ENCODE results near the gene CEACAM16.
"Not testable (repeated sequence)": the region's sequence is repeated elsewhere in the genome, so short reads cannot be mapped to it uniquely, and the experiment has no call there.

The CEACAM16 gene, protein sequence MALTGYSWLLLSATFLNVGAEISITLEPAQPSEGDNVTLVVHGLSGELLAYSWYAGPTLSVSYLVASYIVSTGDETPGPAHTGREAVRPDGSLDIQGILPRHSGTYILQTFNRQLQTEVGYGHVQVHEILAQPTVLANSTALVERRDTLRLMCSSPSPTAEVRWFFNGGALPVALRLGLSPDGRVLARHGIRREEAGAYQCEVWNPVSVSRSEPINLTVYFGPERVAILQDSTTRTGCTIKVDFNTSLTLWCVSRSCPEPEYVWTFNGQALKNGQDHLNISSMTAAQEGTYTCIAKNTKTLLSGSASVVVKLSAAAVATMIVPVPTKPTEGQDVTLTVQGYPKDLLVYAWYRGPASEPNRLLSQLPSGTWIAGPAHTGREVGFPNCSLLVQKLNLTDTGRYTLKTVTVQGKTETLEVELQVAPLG

GRCh38 chr19:44698492-44699201, at the start of gene CEACAM16:
TSS of gene CEACAM16 (plus strand) at chr19:44699151. CDS start at chr19:44701457, 2,306 bp downstream.
- no peak for DNase-seq (ENCODE audit: low read depth in 2 of 2)

DNA sequence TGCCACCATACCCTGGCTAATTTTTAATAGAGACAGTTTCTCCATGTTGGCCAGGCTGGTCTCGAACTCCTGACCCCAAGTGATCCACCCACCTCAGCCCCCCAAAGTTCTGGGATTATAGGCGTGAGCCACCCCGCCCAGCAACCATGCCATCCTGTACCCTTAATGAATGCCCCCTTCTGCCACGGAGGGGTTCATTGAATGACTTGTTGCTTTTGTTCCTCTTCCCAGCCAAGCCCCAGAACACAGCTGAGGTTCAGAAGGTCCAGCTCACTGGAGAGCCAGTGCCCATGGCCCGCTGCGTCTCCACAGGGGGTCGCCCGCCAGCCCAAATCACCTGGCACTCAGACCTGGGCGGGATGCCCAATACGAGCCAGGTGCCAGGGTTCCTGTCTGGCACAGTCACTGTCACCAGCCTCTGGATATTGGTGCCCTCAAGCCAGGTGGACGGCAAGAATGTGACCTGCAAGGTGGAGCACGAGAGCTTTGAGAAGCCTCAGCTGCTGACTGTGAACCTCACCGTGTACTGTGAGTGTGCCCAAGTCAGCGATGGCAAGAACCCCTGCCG, 49.3 kb upstream of the CEACAM16 start:
- no peak for DNase-seq (ENCODE audit: low read depth in 2 of 2)

DNA sequence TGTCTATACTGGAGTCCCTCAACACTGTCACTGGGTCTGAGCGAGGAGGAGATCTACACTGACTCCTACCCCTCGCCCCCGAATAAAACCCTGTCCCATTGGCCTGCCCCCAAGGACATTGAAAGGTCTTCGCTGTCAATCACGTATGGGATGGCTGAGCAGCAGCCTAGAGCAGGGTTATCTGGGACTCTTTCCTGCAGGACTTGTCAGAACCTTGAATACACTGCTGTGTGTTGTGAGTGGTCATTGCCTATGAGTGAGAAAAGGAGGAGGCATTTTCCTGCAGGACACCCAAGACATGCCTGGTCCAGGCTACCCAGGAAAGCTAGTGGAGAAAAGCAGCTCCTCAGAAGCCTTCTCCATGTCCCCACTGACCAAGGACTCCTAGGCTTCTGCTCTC, 45.6 kb upstream of the CEACAM16 start:
- DNase-seq (ENCODE audit: low read depth in 2 of 2), result no peak

GRCh38 chr19:44653977-44654774, 44.8 kb upstream of the CEACAM16 start:
- peak; percentile 63 for DNase-seq (ENCODE audit: low read depth in 2 of 2)

- peak; percentile 61 to 77 for DNase-seq (ENCODE audit: low read depth in 2 of 2)
Observed at GRCh38 chr19:44657211-44657921, 41.6 kb upstream of the CEACAM16 start.

DNA sequence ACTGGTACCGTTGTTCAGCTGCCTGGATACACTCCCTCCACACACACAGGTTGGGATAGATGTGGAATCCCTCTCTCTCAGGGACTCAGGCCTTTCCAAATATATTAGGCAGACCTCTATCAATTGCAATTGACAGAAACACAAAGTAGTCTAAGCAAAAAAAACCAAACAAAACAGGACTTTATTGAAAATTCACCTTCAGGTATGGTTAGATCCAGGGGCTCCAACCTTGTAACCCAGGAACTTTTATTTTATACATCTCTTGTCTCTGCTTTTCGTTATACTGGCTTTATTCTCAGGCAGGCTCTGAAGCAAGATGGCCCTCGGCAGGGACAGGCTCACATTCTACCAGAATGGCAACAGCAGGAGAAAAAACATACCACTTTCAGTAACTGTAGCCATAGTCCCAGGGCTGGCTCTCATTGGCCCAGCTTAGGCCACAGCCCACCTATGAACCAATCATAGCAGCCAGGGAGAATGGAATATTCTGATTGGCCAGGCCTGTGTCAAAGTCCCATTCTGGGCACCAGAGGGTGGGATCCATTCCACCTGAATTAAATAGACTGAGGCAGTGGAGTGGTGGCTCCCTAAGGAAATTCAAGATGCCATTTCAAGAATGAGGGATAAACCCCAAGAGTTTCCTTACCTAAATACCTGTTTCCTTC, 40.8 kb upstream of the CEACAM16 start:
- DNase-seq (ENCODE audit: low read depth in 2 of 2), result no peak

DNA sequence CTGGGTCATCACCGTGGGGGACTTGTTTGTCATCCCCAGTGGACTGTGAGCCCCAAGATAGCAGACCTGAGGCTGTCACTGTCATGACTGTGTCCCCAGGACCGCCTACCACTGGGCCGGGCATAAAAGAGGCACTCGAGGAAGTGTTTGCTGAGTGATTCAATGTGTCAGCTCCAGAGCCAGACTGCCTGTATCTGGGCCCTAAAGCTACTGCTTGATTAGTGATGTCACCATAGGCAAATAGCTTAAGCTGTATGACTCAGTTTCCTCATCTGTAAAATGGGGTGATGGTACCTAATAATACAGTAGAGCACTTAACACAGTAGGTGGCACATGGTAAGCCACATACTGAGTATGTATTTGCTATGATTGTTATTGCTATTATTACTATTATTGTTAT, 38.9 kb upstream of the CEACAM16 start:
- DNase-seq (ENCODE audit: low read depth in 2 of 2), result no peak

DNA sequence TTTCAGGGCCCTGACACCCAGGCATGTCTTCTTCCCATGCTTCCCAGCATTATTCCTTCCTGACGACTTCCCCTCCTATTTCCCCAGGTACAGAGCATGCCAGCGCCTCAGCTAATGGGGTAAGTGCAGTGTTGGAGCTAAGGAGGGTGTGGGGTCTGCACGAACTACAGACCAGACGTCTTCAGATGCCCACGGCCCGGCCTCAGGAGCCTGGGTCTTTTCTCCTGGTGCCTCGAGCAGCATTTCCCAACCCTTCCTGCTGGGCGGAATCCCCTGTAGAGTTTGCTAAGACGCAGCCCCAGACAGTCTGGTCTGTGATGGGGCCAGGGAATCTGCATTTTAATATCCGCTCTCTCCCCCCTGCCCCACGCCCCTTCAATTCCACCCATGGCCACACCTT, 37.7 kb upstream of the CEACAM16 start:
- no peak for DNase-seq (ENCODE audit: low read depth in 2 of 2)

DNA sequence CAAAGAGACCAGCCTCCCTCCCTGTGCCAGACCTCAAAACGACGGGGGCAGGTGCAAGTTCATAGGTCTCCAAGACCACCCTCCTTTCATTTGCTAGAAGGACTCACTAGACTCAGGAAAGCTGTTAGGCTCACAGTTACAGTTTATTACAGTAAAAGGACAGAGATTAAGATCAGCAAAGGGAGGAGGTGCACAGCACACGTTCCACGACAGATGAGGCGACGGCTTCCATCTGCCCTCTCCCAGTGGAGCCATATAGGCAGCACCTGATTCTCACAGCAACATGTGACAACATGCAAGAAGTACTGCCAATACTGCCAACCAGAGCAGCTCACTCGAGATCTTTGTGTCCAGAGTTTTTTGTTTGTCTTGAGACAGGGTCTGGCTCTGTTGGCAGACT, 37.0 kb upstream of the CEACAM16 start:
- no peak for DNase-seq (ENCODE audit: low read depth in 2 of 2)

DNA sequence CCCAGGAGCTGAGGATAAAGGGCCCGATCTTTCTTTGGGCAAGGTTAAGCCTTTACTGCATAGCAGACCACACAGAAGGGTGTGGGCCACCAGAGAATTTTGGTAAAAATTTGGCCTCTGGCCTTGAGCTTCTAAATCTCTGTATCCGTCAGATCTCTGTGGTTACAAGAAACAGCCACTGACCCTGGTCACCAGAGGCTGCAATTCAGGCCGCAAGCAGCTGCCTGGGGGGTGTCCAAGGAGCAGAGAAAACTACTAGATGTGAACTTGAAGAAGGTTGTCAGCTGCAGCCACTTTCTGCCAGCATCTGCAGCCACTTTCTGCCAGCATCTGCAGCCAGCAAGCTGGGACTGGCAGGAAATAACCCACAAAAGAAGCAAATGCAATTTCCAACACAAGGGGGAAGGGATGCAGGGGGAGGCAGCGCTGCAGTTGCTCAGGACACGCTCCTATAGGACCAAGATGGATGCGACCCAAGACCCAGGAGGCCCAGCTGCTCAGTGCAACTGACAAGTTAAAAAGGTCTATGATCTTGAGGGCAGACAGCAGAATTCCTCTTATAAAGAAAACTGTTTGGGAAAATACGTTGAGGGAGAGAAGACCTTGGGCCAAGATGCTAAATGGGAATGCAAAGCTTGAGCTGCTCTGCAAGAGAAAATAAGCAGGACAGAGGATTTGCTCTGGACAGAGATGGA, 36.1 kb upstream of the CEACAM16 start:
- no peak for DNase-seq (ENCODE audit: low read depth in 2 of 2)

- no peak for DNase-seq (ENCODE audit: low read depth in 2 of 2)
Observed at GRCh38 chr19:44663996-44664395, 35.0 kb upstream of the CEACAM16 start.

DNA sequence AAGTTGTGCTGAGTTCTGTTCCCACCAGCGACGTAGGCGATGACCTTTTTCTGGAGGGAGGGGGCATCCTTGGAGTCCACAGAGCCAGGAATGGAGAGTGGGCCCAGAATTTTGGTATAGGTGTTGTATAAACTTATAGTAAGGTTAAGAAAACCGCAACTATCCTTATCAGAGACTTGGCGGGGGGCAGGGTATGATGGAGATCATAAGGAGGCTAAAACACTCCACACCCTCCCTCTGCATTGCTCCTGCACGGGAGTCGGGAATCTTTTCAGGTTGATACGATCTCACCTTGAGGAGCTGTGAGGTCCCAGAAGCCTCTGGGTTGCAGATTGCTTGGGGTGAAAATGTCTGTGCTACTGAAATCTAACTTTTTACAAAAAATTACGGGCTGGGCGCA, 34.0 kb upstream of the CEACAM16 start:
- no peak for DNase-seq (ENCODE audit: low read depth in 2 of 2)

GRCh38 chr19:44666852-44667556, 31.9 kb upstream of the CEACAM16 start:
- no peak for DNase-seq (ENCODE audit: low read depth in 2 of 2)

GRCh38 chr19:44668985-44669764, 29.8 kb upstream of the CEACAM16 start:
- no peak for DNase-seq (ENCODE audit: low read depth in 2 of 2)

GRCh38 chr19:44670027-44670426, 28.9 kb upstream of the CEACAM16 start:
- not testable (repeated sequence) for DNase-seq (ENCODE audit: low read depth in 2 of 2)

- no peak for DNase-seq (ENCODE audit: low read depth in 2 of 2)
Observed at GRCh38 chr19:44671400-44671799, 27.6 kb upstream of the CEACAM16 start, which contains the start of gene CEACAM19. TSS of gene CEACAM19 (plus strand) at chr19:44671482. CDS start at chr19:44671932, 450 bp downstream.

- DNase-seq (ENCODE audit: low read depth in 2 of 2), result no peak
Observed at GRCh38 chr19:44672226-44672625, 26.7 kb upstream of the CEACAM16 start.

GRCh38 chr19:44673510-44673909, 25.4 kb upstream of the CEACAM16 start:
- DNase-seq (ENCODE audit: low read depth in 2 of 2), result no peak

GRCh38 chr19:44675521-44675920, 23.4 kb upstream of the CEACAM16 start:
- DNase-seq (ENCODE audit: low read depth in 2 of 2), result no peak
